Hematopoietic multipotent progenitor cell (in vitro differentiated cells): ENCODE results near the gene KMT2C. TPM values are rescaled to one million over a fixed set of nuclear protein-coding genes. Genes with fewer than 3 reads are reported as not detected.
"Not testable (repeated sequence)": the region's sequence is repeated elsewhere in the genome, so short reads cannot be mapped to it uniquely, and the experiment has no call there.

Experiments used
- DNase-seq, 3 donors: peaks; one replicate each; pipeline ENCODE4 v3.0.0-alpha.2; 2011 to 2015; ENCODE audit warnings: low read depth in 2 of 3, low spot score in 2 of 3
- total RNA-seq: library from RNA; depleted of rRNA; stranded (reverse); fragments of >200 nt; gene quantifications from one replicate; pipeline ENCODE4 v1.2.3, GENCODE V29; 2012

KMT2C gene
- total RNA-seq, 1 donor, result 33.1 TPM

- DNase-seq, result no peak
Observed at GRCh38 chr7:152366662-152367061, 69.1 kb downstream of the KMT2C start.

- DNase-seq, result no peak
Observed at GRCh38 chr7:152365982-152366603, 69.7 kb downstream of the KMT2C start.

GRCh38 chr7:152363798-152364197, 72.0 kb downstream of the KMT2C start:
- no peak for DNase-seq

GRCh38 chr7:152362128-152362926, 73.5 kb downstream of the KMT2C start:
- no peak for DNase-seq

DNA sequence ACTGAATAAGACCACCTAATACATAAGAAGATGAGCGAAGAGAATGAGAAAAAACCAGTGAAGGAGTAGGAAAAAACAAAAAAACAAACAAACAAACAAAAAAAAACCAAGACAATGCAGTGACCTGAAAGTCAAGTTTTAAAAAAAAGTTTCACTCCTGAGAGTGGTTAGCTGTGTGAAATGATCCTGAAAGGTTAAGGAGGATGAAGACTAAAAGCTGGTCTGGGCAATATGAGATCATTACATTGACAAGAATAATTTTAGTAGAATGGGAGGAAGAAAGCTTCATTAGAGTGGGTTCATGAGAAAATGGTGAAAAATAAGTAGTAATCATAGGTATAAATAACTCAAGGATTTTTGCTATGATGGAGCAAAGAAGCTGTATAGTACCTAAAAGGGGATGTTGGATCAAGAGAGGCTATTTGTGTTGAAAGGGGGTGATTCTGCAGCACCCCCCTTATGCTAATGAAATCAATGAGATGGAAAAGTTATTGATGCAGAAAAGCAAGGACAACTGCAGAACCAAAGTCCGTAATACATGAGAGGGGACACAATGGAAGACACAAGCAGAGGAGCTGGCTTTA, 80.2 kb downstream of the KMT2C start:
- DNase-seq, result no peak

DNA sequence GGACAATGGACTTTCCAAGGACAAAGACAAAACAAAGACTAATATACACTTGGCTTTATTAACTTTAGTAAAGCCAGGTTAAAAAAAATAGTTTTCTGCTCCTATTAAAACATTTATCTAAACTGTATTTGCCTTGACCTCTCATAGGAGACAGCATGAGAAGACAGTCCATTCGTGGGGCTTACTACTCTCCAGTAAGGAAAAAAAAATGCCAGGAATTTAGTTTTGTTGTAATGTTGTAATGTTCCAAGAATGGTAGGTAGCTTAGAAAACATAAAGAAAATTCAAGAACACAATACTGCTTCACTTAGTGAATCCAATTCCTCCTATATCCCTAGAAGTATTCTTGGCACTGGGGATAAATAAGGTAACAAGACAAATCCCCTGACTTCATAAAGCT, 81.7 kb downstream of the KMT2C start:
- no peak for DNase-seq

GRCh38 chr7:152353281-152353680, 82.5 kb downstream of the KMT2C start:
- DNase-seq, result not testable (repeated sequence)

DNA sequence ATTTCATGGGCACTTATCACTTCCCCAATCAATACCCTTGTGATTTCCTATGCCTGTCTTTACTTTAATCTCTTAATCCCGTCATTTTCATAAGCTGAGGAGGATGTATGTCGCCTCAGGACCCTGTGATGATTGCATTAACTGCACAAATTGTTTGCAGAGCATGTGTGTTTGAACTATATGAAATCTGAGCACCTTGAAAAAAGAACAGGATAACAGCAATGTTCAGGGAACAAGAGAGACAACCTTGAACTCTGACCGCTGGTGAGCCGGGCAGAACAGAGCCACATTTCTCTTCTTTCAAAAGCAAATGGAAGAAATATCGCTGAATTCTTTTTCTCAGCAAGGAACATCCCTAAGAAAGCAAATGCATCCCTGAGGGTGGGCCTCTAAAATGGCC, 84.1 kb downstream of the KMT2C start:
- not testable (repeated sequence) for DNase-seq

GRCh38 chr7:152351168-152351567, 84.6 kb downstream of the KMT2C start:
- no peak for DNase-seq

DNA sequence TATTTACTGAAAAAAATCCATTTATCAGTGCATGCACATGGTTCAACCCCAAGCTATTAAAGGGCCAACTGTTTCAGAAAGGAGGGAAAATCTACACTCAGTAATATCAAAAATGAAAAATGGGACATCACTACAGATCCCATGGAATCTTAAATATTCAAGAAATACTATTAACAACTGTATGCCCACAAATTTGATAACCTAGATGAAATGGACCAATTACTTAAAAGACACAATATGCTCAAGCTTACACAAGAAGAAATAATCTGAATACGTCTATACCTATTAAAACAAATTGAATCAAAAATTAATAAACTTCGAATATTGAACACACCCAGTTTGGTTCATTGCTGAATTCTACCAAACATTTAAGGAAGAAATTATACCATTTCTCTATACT, 87.9 kb downstream of the KMT2C start:
- peak in 1 of 3 donors; percentile 5 for DNase-seq

- DNase-seq, result no peak
Observed at GRCh38 chr7:152344253-152344652, 91.5 kb downstream of the KMT2C start.

GRCh38 chr7:152342796-152343195, 93.0 kb downstream of the KMT2C start:
- DNase-seq, result no peak

- no peak for DNase-seq
Observed at GRCh38 chr7:152341914-152342236, 93.9 kb downstream of the KMT2C start.

- peak in 2 of 3 donors; percentile 27 to 41 for DNase-seq
Observed at GRCh38 chr7:152341039-152341913, 94.5 kb downstream of the KMT2C start.

- DNase-seq, result no peak
Observed at GRCh38 chr7:152340161-152340560, 95.6 kb downstream of the KMT2C start.

- no peak for DNase-seq
Observed at GRCh38 chr7:152338561-152338960, 97.2 kb downstream of the KMT2C start.

DNA sequence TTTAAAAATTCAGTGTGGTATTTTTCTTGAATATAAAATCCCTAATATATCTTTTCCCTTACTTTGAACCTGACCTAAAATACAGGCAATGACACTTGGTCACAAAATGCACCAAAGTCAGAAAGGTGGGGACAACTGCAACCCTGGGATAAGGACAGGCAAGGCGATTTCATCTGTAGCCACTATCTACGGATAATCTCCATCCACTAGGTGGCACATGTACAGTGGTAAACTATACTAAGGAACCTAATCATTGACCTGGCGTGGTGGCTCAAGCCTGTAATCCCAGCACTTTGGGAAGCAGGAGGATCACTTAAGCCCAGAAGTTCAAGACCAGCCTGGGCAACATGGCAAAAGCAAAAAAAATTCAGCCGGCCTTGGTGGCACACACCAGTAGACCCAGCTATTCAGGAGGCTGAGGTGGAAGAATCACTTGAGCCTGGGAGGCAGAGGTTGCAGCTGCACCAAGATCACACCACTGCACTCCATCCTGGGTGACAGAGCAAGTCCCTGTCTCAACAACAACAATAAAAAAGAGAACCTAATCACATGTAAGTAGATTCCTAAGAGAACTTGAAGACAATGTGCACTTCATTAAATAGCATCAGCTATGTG, 98.9 kb downstream of the KMT2C start:
- peak in 2 of 3 donors; percentile 29 to 55 for DNase-seq

DNA sequence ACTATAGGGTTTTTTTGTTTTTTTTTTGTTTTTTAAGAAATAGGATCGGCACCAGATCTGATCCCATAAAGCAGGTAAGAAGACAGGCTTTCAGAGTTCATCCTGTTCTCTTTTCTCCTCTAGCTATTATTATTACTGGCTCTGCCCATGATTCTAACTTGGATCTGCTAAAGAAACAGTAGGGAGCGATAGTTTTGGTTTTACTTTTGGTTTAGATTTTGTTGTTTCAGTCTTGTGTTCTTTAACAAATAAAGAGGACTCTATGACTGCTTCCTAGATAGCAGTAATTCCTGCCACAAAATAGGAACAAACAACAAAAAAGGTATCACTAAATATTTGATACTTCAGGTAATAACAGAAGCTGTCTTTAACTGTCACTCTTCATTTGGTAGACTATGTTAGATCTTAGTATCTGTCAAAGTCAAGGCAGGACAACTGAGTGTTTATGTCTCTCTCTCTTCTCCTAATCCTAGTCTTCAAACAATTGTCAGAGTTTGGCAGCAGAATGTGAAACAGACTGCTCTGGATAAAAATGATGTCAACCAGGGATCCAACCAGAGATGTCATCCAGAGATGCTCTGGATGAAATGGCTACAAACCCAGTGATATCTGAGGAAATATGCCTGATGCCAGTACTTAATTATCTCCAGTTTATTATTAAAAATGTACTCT, 99.8 kb downstream of the KMT2C start:
- peak in 2 of 3 donors; percentile 18 to 52 for DNase-seq

GRCh38 chr7:152333134-152333533, 102.7 kb downstream of the KMT2C start:
- peak in 1 of 3 donors; percentile 3 for DNase-seq

GRCh38 chr7:152330827-152331226, 105.0 kb downstream of the KMT2C start:
- DNase-seq, result no peak
